Spleen (tissue), 11 donors: ENCODE results near the gene SLC25A15. TPM values are rescaled to one million over a fixed set of nuclear protein-coding genes. Genes with fewer than 3 reads are reported as not detected.

Experiments used
- DNase-seq: peaks from one replicate; pipeline ENCODE4 v3.0.0-alpha.2; 2020
- H3K27ac ChIP-seq, 8 donors: fragments of 200-600 bp; sonication (generic) in 7 of 8; 1 replicate in 4 of 8; 2 replicates in 4 of 8; pipeline versions ENCODE4 v1.5.0 to v1.8.0; 2016 to 2021; ENCODE audit warnings: inconsistent platforms in 4 of 8, mild to moderate bottlenecking in 4 of 8, moderate library complexity in 1 of 8
- H3K27me3 ChIP-seq, 7 donors: fragments of 200-600 bp; sonication (generic) in 6 of 7; replicated peaks in 1 of 7; 1 replicate in 4 of 7; 2 replicates in 3 of 7; pipeline versions ENCODE4 v1.5.0 to v1.8.0; 2016 to 2021; ENCODE audit warnings: inconsistent platforms in 3 of 7, mild to moderate bottlenecking in 1 of 7
- H3K36me3 ChIP-seq, 6 donors: fragments of 200-600 bp; sonication (generic) in 5 of 6; 1 replicate in 4 of 6; 2 replicates in 2 of 6; pipeline versions ENCODE4 v1.5.0 to v1.8.0; 2016 to 2021; ENCODE audit warnings: inconsistent platforms in 2 of 6
- H3K4me1 ChIP-seq, 6 donors: fragments of 200-600 bp; sonication (generic) in 5 of 6; 1 replicate in 3 of 6; 2 replicates in 3 of 6; pipeline versions ENCODE4 v1.5.0 to v1.8.0; 2016 to 2021; ENCODE audit warnings: inconsistent platforms in 3 of 6
- H3K4me3 ChIP-seq, 8 donors: fragments of 200-600 bp; sonication (generic) in 7 of 8; 1 replicate in 4 of 8; 2 replicates in 4 of 8; pipeline versions ENCODE4 v1.5.0 to v1.8.0; 2016 to 2021; ENCODE audit warnings: inconsistent platforms in 4 of 8, mild to moderate bottlenecking in 4 of 8, moderate library complexity in 2 of 8
- H3K9me3 ChIP-seq, 8 donors: fragments of 200-600 bp; sonication (generic) in 7 of 8; 1 replicate in 4 of 8; 2 replicates in 4 of 8; pipeline versions ENCODE4 v1.5.0 to v1.8.0; 2016 to 2021; ENCODE audit warnings: inconsistent platforms in 4 of 8
- CTCF ChIP-seq, 11 experiments: fragments of 200-600 bp in 7 of 11; fragments of 450-650 bp in 4 of 11; sonication (generic) in 4 of 11; IDR thresholded peaks in 8 of 11; conservative IDR thresholded peaks in 3 of 11; 1 replicate in 7 of 11; 2 replicates in 4 of 11; pipeline versions ENCODE4 v1.4.0 to v1.8.0; 2016 to 2021; ENCODE audit warnings: antibody characterized with exemption in 11 of 11, inconsistent platforms in 4 of 11, mild to moderate bottlenecking in 1 of 11
- POLR2A ChIP-seq, 3 donors: fragments of 450-650 bp; IDR thresholded peaks; one replicate each; pipeline ENCODE4 v1.5.1; 2017; ENCODE audit warnings: antibody characterized with exemption in 3 of 3, mild to moderate bottlenecking in 1 of 3
- POLR2AphosphoS5 ChIP-seq, 3 donors: sonication (generic); formaldehyde crosslinking; IDR thresholded peaks; one replicate each; pipeline ENCODE4 v1.5.1; 2017; ENCODE audit warnings: antibody characterized with exemption in 3 of 3
- WGBS, 5 donors: extraction: QIAGEN DNeasy Blood & Tissue Kit in 3 of 5; methylation state at CpG; one replicate each; pipeline versions ENCODE4 v1.1.5 to v1.1.7; 2013 to 2018; 5-methylcytosine and 5-hydroxymethylcytosine counted together
- intact Hi-C: fragments of 100-400 bp; cut with DNase I; formaldehyde crosslinking; loops from one replicate; pipeline ENCODE4 v1.15.0; 2023; ENCODE audit warnings: low total_unique reads
- polyA plus RNA-seq, 3 donors: library from polyadenylated mRNA; stranded (reverse); fragments of 200-250 nt; gene quantifications; one replicate each; pipeline ENCODE4 v1.2.1, GENCODE V29; 2013
- total RNA-seq, 7 donors: library from RNA; depleted of rRNA in 3 of 7; stranded (reverse); fragments of >200 nt in 3 of 7; fragmentation: NEBNext Ultra II Directional in 4 of 7; extraction: Animal tissue kit (Norgen Biotek cat#: 25700) in 4 of 7; gene quantifications; one replicate each; pipeline versions ENCODE4 v1.1.0 to v1.2.1, GENCODE V29; 2016 to 2021
- donor health status: healthy with polysubstance abuse.
- donor health status: DM: no; HTN: no; CAD: no; lungs with moderate emphysema.
- donor health status: DM: no; HTN: no; CAD: no.
- donor health status: Bipolar disorder and iron deficiency.
- donor health status: healthy.
- donor health status: DM: no; HTN: no; CAD: no.
- donor health status: DM: yes; HTN: yes; CAD: no.

Gene SLC25A15
- total and polyA plus RNA-seq, 10 donors, result 0.96 to 6.2 (median 4.2) TPM

DNA sequence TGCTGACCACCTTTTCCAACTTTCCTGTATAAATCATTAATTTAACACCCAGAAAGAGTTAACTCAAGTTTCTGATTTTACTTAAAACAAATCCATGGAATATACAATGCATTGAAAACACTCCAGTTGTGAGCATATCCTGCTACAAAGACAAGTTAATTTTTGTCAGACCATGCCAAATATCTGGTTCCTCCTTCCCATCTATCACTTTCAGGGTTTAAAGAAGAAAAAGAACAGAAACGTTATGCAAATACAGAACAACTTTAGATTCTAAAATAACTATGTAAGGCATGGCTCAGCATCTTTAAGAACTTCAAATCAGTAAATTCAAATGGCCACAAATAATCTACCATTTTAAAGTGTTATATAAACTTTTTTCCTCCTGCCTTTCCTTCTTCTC lies 33.4 kb upstream of the SLC25A15 start:
- TF ChIP-seq POLR2AphosphoS5 (IDR thresholded peaks at IDR 0.05) (no peak), POLR2A (IDR thresholded peaks at IDR 0.05) (no peak), CTCF (IDR thresholded peaks at IDR 0.05 in 8 of 11, conservative IDR thresholded peaks at IDR 0.05 in 3 of 11) (no peak)
- intact Hi-C loops, result no loop called here
- H3K9me3 ChIP-seq, result no peaks in the 10 kb centered on the region
- H3K4me1 ChIP-seq, result no peaks in the 10 kb centered on the region
- WGBS, 5 donors, result 61 to 77% (median 73%) methylated on average over 1 of the region's 1 CpG
- no peak overlapping the region for H3K4me3 ChIP-seq
- H3K27me3 ChIP-seq, result no peaks in the 10 kb centered on the region
- H3K27ac ChIP-seq, result peak overlapping the region in 1 of 8 donors; percentile 4
- DNase-seq, result no peak
- peaks cover 0 to 100% (median 67%) of the 10 kb centered on the region in 6 donors for H3K36me3 ChIP-seq

DNA sequence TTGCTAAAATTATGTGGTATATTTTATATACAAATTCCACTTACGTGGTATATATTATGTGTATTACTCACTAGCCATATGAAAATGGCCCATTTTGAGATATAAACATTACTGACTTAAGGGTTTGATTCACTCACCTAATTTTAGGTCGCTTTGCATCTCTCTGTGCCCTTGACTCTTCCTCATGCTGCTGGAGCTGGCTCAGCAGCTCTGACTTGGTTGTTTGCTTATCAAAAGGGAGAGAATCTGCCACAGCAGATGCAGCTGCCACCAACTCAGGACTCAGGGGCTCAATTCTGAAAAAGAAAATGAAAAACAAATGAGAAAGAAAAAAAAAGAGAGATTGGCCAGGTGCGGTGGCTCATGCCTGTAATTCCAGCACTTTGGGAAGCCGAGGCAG lies 30.6 kb upstream of the SLC25A15 start:
- intact Hi-C loops, result no loop called here
- no peak overlapping the region for H3K4me3 ChIP-seq
- peaks cover 0 to 93% (median 47%) of the 10 kb centered on the region in 6 donors for H3K36me3 ChIP-seq
- no peak overlapping the region for H3K27ac ChIP-seq
- H3K27me3 ChIP-seq, result no peaks in the 10 kb centered on the region
- WGBS, 5 donors, result 81 to 94% (median 89%) methylated on average over 4 of the region's 4 CpGs
- no peak for DNase-seq
- H3K9me3 ChIP-seq, result no peaks in the 10 kb centered on the region
- H3K4me1 ChIP-seq, result no peaks in the 10 kb centered on the region
- no peak for TF ChIP-seq POLR2AphosphoS5 (IDR thresholded peaks at IDR 0.05)
- no peak for TF ChIP-seq POLR2A (IDR thresholded peaks at IDR 0.05)
- no peak for TF ChIP-seq CTCF (IDR thresholded peaks at IDR 0.05 in 8 of 11, conservative IDR thresholded peaks at IDR 0.05 in 3 of 11)

- peaks cover 0 to 28% (median 0%) of the 10 kb centered on the region in 6 donors for H3K4me1 ChIP-seq
- 87 to 92% (median 91%) methylated on average over 1 of the region's 1 CpG for WGBS, 5 donors
- H3K27me3 ChIP-seq, result no peaks in the 10 kb centered on the region
- H3K36me3 ChIP-seq, result peaks cover 0 to 83% (median 32%) of the 10 kb centered on the region in 6 donors
- no peak for DNase-seq
- no peaks in the 10 kb centered on the region for H3K9me3 ChIP-seq
- TF ChIP-seq POLR2A (IDR thresholded peaks at IDR 0.05), result no peak
- no peak for TF ChIP-seq CTCF (IDR thresholded peaks at IDR 0.05 in 8 of 11, conservative IDR thresholded peaks at IDR 0.05 in 3 of 11)
- no peak for TF ChIP-seq POLR2AphosphoS5 (IDR thresholded peaks at IDR 0.05)
- H3K4me3 ChIP-seq, result no peak overlapping the region
- intact Hi-C loops, result no loop called here
- H3K27ac ChIP-seq, result no peak overlapping the region
Measured at GRCh38 chr13:40762849-40763248, 26.6 kb upstream of the SLC25A15 start.

- Histone ChIP-seq H3K4me1 (peaks cover 0 to 28% (median under 1%) of the 10 kb centered on the region in 6 donors), H3K36me3 (peaks cover 0 to 64% (median 22%) of the 10 kb centered on the region in 6 donors), H3K9me3 (no peaks in the 10 kb centered on the region), H3K27me3 (no peaks in the 10 kb centered on the region), H3K27ac (no peak overlapping the region), H3K4me3 (no peak overlapping the region)
- TF ChIP-seq CTCF (IDR thresholded peaks at IDR 0.05 in 8 of 11, conservative IDR thresholded peaks at IDR 0.05 in 3 of 11) (no peak), POLR2AphosphoS5 (IDR thresholded peaks at IDR 0.05) (no peak)
- DNase-seq, result no peak
- 74 to 80% (median 78%) methylated on average over 3 of the region's 3 CpGs for WGBS, 5 donors
- intact Hi-C loops, result no loop called here
Measured at GRCh38 chr13:40764587-40765403, 24.6 kb upstream of the SLC25A15 start.
